Psoas muscle (tissue), 8 donors: Measurements from ENCODE around the gene KATNB1. TPM values are rescaled to one million over a fixed set of nuclear protein-coding genes. Genes with fewer than 3 reads are reported as not detected.

Experiments
- ATAC-seq, 4 donors: fragments of 200-7000 bp; cut with Tn5 transposase; one replicate each; pipeline ENCODE4 v1.9.1; 2020; ENCODE audit warnings: moderate library complexity in 3 of 4, mild to moderate bottlenecking in 2 of 4
- DNase-seq, 2 donors: peaks; one replicate each; pipeline ENCODE4 v3.0.0-alpha.2; 2020
- H3K27ac ChIP-seq: fragments of 200-600 bp; one replicate; pipeline ENCODE4 v1.8.0; 2022
- H3K27me3 ChIP-seq, 3 donors: fragments of 200-600 bp in 1 of 3; one replicate each; pipeline versions ENCODE4 v1.6.1 to v1.8.0; 2013 to 2022; ENCODE audit warnings: low read length in 2 of 3, mild to moderate bottlenecking in 2 of 3, moderate library complexity in 1 of 3; ENCODE audit not compliant: insufficient read depth in 3 of 3
- H3K36me3 ChIP-seq, 2 donors: fragments of 200-600 bp in 1 of 2; one replicate each; pipeline versions ENCODE4 v1.6.1 to v1.8.0; 2013 to 2022; ENCODE audit warnings: low read depth in 1 of 2, mild to moderate bottlenecking in 1 of 2, moderate library complexity in 1 of 2; ENCODE audit not compliant: insufficient read depth in 1 of 2
- H3K4me1 ChIP-seq: fragments of 200-600 bp; one replicate; pipeline ENCODE4 v1.8.0; 2022
- H3K4me3 ChIP-seq: fragments of 200-600 bp; one replicate; pipeline ENCODE4 v1.8.0; 2022; ENCODE audit warnings: mild to moderate bottlenecking
- H3K9me3 ChIP-seq: fragments of 200-600 bp; one replicate; pipeline ENCODE4 v1.8.0; 2022
- CTCF ChIP-seq: fragments of 200-600 bp; IDR thresholded peaks from one replicate; pipeline ENCODE4 v1.8.0; 2022; ENCODE audit warnings: antibody characterized with exemption
- WGBS, 3 donors: extraction: QIAGEN DNeasy Blood & Tissue Kit; methylation state at CpG; one replicate each; pipeline versions ENCODE4 v1.1.6 to v1.1.7; 2013; 5-methylcytosine and 5-hydroxymethylcytosine counted together
- intact Hi-C, 2 donors: fragments of 100-400 bp; cut with DNase I; formaldehyde crosslinking; loops; one replicate each; pipeline versions ENCODE4 v1.11.0 to v1.14.2; 2022
- polyA plus RNA-seq, 3 donors: library from polyadenylated mRNA; stranded (reverse); fragments of 200-250 nt; gene quantifications; one replicate each; pipeline ENCODE4 v1.2.3, GENCODE V29; 2013
- total RNA-seq, 4 donors: library from RNA; stranded (reverse); fragmentation: NEBNext Ultra II Directional in 2 of 4; extraction: Animal tissue kit (Norgen Biotek cat#: 25700) in 2 of 4; gene quantifications; one replicate each; pipeline versions ENCODE4 v1.2.1 to v1.2.4, GENCODE V29; 2021 to 2023
- donor health status: healthy with polysubstance abuse.
- donor health status: DM: no; HTN: no; CAD: no; lungs with moderate emphysema.
- donor health status: Bipolar disorder and iron deficiency.
- donor health status: healthy.
- donor health status: DM: yes; HTN: yes; CAD: no.
- donor health status: DM: no; HTN: no; CAD: no.
- donor health status: DM: no; HTN: no; CAD: no.
- donor health status: DM: yes; HTN: yes; CAD: no.

Gene KATNB1
- total and polyA plus RNA-seq, 7 donors, result 6.3 to 15.6 (median 9.2) TPM

- DNase-seq (no peak), ATAC-seq (no peak)
- intact Hi-C loops, result no loop called here
- Histone ChIP-seq H3K27ac (no peak overlapping the region), H3K9me3 (no peaks in the 10 kb centered on the region), H3K4me3 (no peak overlapping the region), H3K4me1 (no peaks in the 10 kb centered on the region), H3K36me3 (no peaks in the 10 kb centered on the region), H3K27me3 (peaks cover 0 to 2% (median 0%) of the 10 kb centered on the region in 3 donors)
- 71 to 75% (median 74%) methylated on average over 11 of the region's 11 CpGs for WGBS, 3 donors
- TF ChIP-seq CTCF, result no peak
Measured at GRCh38 chr16:57704011-57704904, 31.3 kb upstream of the KATNB1 start.

- no peak overlapping the region for H3K27ac ChIP-seq
- no peak for TF ChIP-seq CTCF
- no peaks in the 10 kb centered on the region for H3K36me3 ChIP-seq
- H3K4me3 ChIP-seq, result no peak overlapping the region
- 88 to 93% (median 90%) methylated on average over 4 of the region's 4 CpGs for WGBS, 3 donors
- no peak for ATAC-seq
- H3K9me3 ChIP-seq, result no peaks in the 10 kb centered on the region
- H3K27me3 ChIP-seq, result no peaks in the 10 kb centered on the region
- intact Hi-C loops, result no loop called here
- no peaks in the 10 kb centered on the region for H3K4me1 ChIP-seq
- no peak for DNase-seq
Measured at GRCh38 chr16:57704905-57705852, 30.4 kb upstream of the KATNB1 start.

- 88 to 89% methylated on average over 1 of the region's 1 CpG; no CpG with 5 or more reads in 1 of the 3 donors for WGBS, 3 donors
- H3K4me1 ChIP-seq, result no peaks in the 10 kb centered on the region
- intact Hi-C loops, result no loop called here
Measured at GRCh38 chr16:57706717-57707116, 28.9 kb upstream of the KATNB1 start.

GRCh38 chr16:57707331-57707730 lies 28.2 kb upstream of the KATNB1 start:
- H3K27ac ChIP-seq, result no peak overlapping the region
- intact Hi-C loops, result no loop called here
- H3K4me3 ChIP-seq, result no peak overlapping the region
- H3K4me1 ChIP-seq, result no peaks in the 10 kb centered on the region
- WGBS, 3 donors, result 83 to 86% (median 84%) methylated on average over 11 of the region's 11 CpGs
- no peaks in the 10 kb centered on the region for H3K36me3 ChIP-seq
- DNase-seq (no peak), ATAC-seq (no peak)
- no peaks in the 10 kb centered on the region for H3K27me3 ChIP-seq
- H3K9me3 ChIP-seq, result no peaks in the 10 kb centered on the region
- TF ChIP-seq CTCF, result no peak

More at GRCh38 chr16:57706717-57707116, 28.9 kb upstream of the KATNB1 start:
- TF ChIP-seq CTCF, result no peak
- Histone ChIP-seq H3K4me3 (no peak overlapping the region), H3K9me3 (no peaks in the 10 kb centered on the region), H3K36me3 (no peaks in the 10 kb centered on the region), H3K27me3 (no peaks in the 10 kb centered on the region), H3K27ac (no peak overlapping the region)
- no peak for DNase-seq
- ATAC-seq, result no peak
